KMS-11 (cell line): ENCODE measurements around the gene SLIT1.

Experiments
- H2AFZ ChIP-seq: fragments of 200-600 bp; sonication (generic); 2 replicates; pipeline ENCODE4 v1.6.1; 2016; ENCODE audit warnings: antibody characterized with exemption, mixed run types, low read depth
- H3K27ac ChIP-seq: fragments of 200-600 bp; sonication (generic); 2 replicates; pipeline ENCODE4 v1.6.1; 2016; ENCODE audit warnings: mild to moderate bottlenecking, mixed run types
- H3K27me3 ChIP-seq: fragments of 200-600 bp; sonication (generic); 2 replicates; pipeline ENCODE4 v1.6.1; 2017; ENCODE audit warnings: mild to moderate bottlenecking, low read depth, mixed run types, moderate library complexity; ENCODE audit not compliant: insufficient read depth
- H3K36me3 ChIP-seq: fragments of 200-600 bp; sonication (generic); 2 replicates; pipeline ENCODE4 v1.6.1; 2017; ENCODE audit warnings: mild to moderate bottlenecking, mixed run types; ENCODE audit not compliant: insufficient read depth
- H3K4me1 ChIP-seq: fragments of 200-600 bp; sonication (generic); 2 replicates; pipeline ENCODE4 v1.6.1; 2016; ENCODE audit warnings: mild to moderate bottlenecking, low read depth, mixed run types; ENCODE audit not compliant: poor library complexity, severe bottlenecking
- H3K4me2 ChIP-seq: fragments of 200-600 bp; sonication (generic); 2 replicates; pipeline ENCODE4 v1.7.0; 2016; ENCODE audit warnings: mild to moderate bottlenecking, mixed run types
- H3K4me3 ChIP-seq: fragments of 200-600 bp; sonication (generic); IDR thresholded peaks from 2 replicates; pipeline ENCODE4 v1.6.1; 2017; ENCODE audit warnings: low read depth, low read length, mixed read lengths; ENCODE audit not compliant: insufficient read depth
- H3K79me2 ChIP-seq: fragments of 200-600 bp; sonication (generic); 2 replicates; pipeline ENCODE4 v1.6.1; 2016; ENCODE audit warnings: low read depth, mixed run types; ENCODE audit not compliant: insufficient read depth
- H3K9ac ChIP-seq: fragments of 200-600 bp; sonication (generic); 2 replicates; pipeline ENCODE4 v1.6.1; 2016; ENCODE audit warnings: mild to moderate bottlenecking, mixed run types
- H4K20me1 ChIP-seq: fragments of 200-600 bp; sonication (generic); 2 replicates; pipeline ENCODE4 v1.6.1; 2016; ENCODE audit warnings: mild to moderate bottlenecking, mixed run types; ENCODE audit not compliant: insufficient read depth
- TF ChIP-seq, protein P1 (sequence below): fragments of 200-600 bp; sonication (generic); conservative IDR thresholded peaks from 2 replicates; pipeline ENCODE4 v1.6.1; 2017; ENCODE audit warnings: low read depth, mild to moderate bottlenecking, antibody characterized with exemption, low read length, moderate library complexity, mixed read lengths

The SLIT1 gene

DNA sequence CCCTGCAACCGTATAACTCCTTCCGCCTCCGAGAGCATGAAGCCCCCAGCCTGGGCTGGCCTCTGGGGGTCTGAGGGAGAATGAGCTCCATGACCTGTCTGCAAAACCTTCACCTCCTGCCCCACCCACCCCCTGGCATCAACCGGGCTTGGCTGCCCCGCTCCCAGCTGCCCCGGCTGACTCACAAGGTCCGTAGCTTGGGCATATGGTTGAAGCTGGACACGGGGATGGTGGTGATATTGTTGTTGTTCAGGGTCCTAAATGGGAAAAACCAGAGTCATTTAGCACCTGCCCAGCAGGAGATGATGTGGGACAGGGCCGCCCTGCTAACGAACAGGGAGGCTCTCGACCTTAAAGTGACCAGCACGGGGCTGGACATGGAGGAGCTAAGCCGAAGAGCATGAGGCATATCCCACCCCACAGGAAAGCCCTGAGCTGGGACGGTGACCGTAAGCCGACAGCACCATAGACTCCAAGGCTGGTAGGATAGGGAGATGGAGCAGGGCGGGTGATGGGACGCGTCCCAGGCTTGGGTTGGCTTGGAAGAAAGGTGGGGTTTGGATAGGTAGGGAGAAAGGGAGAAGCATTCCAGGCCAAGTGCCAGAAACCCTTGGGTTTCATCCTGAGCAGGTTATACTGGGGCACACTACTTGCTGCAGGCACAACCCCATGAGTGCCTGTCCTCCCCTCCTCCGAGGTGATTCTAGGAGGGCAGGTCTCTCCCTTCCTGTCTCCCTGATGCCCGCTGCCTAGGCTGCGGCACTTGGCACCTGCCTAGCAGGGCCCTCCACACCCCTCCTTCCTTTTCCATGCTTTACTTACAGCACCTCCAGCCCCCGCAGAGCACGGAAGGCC lies 121.5 kb downstream of the SLIT1 start:
- Histone ChIP-seq H3K36me3 (no peaks in the 10 kb centered on the region), H4K20me1 (no peaks in the 10 kb centered on the region), H3K4me3 (no peak overlapping the region), H3K27me3 (no peaks in the 10 kb centered on the region), H3K79me2 (no peaks in the 10 kb centered on the region), H3K4me2 (no peak overlapping the region), H3K27ac (no peak overlapping the region), H3K4me1 (no peaks in the 10 kb centered on the region), H3K9ac (no peak overlapping the region), H2AFZ (no peak overlapping the region)
- TF ChIP-seq, protein P1, sequence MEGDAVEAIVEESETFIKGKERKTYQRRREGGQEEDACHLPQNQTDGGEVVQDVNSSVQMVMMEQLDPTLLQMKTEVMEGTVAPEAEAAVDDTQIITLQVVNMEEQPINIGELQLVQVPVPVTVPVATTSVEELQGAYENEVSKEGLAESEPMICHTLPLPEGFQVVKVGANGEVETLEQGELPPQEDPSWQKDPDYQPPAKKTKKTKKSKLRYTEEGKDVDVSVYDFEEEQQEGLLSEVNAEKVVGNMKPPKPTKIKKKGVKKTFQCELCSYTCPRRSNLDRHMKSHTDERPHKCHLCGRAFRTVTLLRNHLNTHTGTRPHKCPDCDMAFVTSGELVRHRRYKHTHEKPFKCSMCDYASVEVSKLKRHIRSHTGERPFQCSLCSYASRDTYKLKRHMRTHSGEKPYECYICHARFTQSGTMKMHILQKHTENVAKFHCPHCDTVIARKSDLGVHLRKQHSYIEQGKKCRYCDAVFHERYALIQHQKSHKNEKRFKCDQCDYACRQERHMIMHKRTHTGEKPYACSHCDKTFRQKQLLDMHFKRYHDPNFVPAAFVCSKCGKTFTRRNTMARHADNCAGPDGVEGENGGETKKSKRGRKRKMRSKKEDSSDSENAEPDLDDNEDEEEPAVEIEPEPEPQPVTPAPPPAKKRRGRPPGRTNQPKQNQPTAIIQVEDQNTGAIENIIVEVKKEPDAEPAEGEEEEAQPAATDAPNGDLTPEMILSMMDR, result no peak

DNA sequence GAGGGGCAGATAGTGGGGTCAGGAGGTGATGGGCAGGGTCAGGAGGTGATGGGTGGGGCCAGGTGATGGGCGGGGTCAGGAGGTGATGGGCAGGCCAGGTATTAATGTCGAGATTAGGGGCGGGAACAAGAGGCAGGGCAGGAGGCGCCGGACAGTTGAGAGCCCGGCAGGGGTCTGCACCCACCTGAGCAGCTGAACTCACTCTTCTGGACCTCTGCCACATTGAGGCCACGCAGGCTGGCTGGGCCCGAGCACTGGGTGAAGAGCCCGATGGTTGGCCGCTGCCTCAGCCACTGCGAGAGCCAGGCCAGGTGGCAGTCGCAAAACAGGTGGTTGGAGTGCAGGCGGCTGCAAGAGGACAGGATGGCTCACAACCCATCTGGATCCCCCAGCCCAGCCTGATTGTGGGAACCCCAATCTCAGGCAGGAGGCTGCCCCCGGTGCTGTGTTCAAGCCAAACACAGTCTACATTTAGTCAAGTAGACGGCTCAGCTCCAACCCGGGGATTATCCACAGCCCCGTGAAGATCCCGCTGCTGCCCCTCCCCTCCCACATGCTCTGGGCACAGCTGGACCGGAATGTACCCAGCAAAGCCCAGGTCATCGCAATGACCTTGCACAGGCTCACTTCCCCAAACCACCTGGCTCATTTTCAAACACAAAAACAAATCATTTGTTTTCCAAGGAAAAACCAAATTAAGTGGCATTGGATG lies 122.3 kb downstream of the SLIT1 start:
- no peaks in the 10 kb centered on the region for H4K20me1 ChIP-seq

DNA sequence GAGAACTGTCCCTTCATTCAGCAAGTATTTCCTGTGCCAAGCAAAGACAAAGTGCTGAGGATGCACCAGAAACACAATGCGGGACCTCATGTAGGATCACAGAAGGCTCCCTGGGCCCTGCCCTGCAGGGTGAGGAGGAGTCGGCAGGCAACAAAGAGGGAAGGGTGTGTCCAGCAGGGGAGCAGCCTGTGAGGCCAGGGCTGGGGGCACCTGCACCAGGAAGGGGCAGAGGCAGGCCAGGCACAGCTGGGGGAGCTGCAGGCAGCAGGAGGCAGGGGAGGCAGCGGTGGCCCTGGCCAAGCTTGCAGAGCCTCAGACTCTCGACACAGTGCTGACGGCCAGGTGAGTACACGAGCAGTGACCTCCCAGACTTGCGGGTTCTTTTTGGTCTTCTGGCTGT lies 123.3 kb downstream of the SLIT1 start:
- Histone ChIP-seq H3K9ac (no peak overlapping the region), H3K27me3 (no peaks in the 10 kb centered on the region), H3K36me3 (no peaks in the 10 kb centered on the region), H3K4me2 (no peak overlapping the region), H4K20me1 (no peaks in the 10 kb centered on the region), H3K4me1 (no peaks in the 10 kb centered on the region), H3K4me3 (no peak overlapping the region), H3K79me2 (no peaks in the 10 kb centered on the region), H2AFZ (no peak overlapping the region), H3K27ac (no peak overlapping the region)
- TF ChIP-seq, protein P1, result no peak

More for the DNA sequence above, 122.3 kb downstream of the SLIT1 start:
- no peak overlapping the region for H3K9ac ChIP-seq
- H3K36me3 ChIP-seq, result no peaks in the 10 kb centered on the region
- H3K27ac ChIP-seq, result no peak overlapping the region
- H3K27me3 ChIP-seq, result no peaks in the 10 kb centered on the region
- H3K4me3 ChIP-seq, result no peak overlapping the region
- no peak overlapping the region for H2AFZ ChIP-seq
- H3K79me2 ChIP-seq, result no peaks in the 10 kb centered on the region
- H3K4me1 ChIP-seq, result no peaks in the 10 kb centered on the region
- no peak overlapping the region for H3K4me2 ChIP-seq
- TF ChIP-seq, protein P1, result no peak

DNA sequence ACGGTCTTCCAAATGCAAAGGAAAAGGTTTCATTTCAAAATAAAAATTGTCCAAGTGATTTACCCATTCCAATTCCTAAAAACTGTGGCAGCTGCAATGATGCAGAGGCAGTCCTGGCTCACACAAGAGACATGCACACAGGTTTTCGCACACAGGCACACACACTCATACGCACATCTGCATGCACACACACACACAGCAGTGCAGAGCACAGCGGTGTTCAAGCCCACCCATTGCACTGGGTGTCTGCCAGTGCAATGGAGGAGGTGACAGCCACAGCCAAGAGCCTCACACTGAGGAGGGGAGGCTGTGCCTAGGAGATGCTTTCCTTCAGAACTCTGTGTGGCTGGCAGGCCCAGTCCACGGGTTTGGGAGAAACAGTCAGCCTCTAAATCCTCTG lies 123.7 kb downstream of the SLIT1 start:
- TF ChIP-seq, protein P1, result no peak
- no peaks in the 10 kb centered on the region for H4K20me1 ChIP-seq
- H2AFZ ChIP-seq, result no peak overlapping the region
- no peak overlapping the region for H3K9ac ChIP-seq
- no peaks in the 10 kb centered on the region for H3K4me1 ChIP-seq
- H3K27me3 ChIP-seq, result no peaks in the 10 kb centered on the region
- H3K27ac ChIP-seq, result no peak overlapping the region
- H3K79me2 ChIP-seq, result no peaks in the 10 kb centered on the region
- no peak overlapping the region for H3K4me2 ChIP-seq
- no peak overlapping the region for H3K4me3 ChIP-seq
- H3K36me3 ChIP-seq, result no peaks in the 10 kb centered on the region
